OCI-LY3 (cell line): ENCODE data around the gene VMP1.

Source experiments
- CTCF ChIP-seq: fragments of 200-600, 300-600 bp; sonication (generic); IDR thresholded peaks from 2 replicates; pipeline ENCODE4 v1.5.1; 2014; ENCODE audit warnings: antibody characterized with exemption, low read length, low read depth
- EZH2phosphoT487 ChIP-seq: fragments of 200-600 bp; shearing (Covaris generic); IDR thresholded peaks from 2 replicates; pipeline ENCODE4 v1.6.1; 2018; ENCODE audit warnings: antibody characterized with exemption, mixed run types, low read depth

GRCh38 chr17:59751955-59752413 is 44.5 kb downstream of the VMP1 start:
- no peak for TF ChIP-seq CTCF
- TF ChIP-seq EZH2phosphoT487 = no peak
